ENCODE measurements around the gene CRYZL1.

Gene CRYZL1

DNA sequence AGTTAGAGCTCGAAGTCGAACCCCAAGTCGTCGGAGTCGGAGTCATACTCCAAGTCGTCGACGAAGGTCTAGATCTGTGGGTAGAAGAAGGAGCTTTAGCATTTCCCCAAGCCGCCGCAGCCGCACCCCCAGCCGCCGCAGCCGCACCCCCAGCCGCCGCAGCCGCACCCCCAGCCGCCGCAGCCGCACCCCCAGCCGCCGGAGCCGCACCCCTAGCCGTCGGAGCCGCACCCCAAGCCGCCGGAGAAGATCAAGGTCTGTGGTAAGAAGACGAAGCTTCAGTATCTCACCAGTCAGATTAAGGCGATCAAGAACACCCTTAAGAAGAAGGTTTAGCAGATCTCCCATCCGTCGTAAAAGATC lies 86.6 kb downstream of the CRYZL1 start:
- Histone ChIP-seq H3K9ac (ENCODE audit: low read depth, low read length) (no peak overlapping the region), H3K36me3 (ENCODE audit: insufficient read depth, low read length) (peaks cover 95% of the 10 kb centered on the region), H3K4me3 (ENCODE audit: low read length) (no peak overlapping the region), H3K27me3 (ENCODE audit: control insufficient read depth, insufficient read depth, low read length) (no peaks in the 10 kb centered on the region), H3K4me1 (ENCODE audit: control insufficient read depth, insufficient read depth, low read length) (no peaks in the 10 kb centered on the region), H3K4me2 (ENCODE audit: low read length) (no peak overlapping the region), H3K9me3 (replicated peaks; ENCODE audit: low read length) (no peaks in the 10 kb centered on the region)

DNA sequence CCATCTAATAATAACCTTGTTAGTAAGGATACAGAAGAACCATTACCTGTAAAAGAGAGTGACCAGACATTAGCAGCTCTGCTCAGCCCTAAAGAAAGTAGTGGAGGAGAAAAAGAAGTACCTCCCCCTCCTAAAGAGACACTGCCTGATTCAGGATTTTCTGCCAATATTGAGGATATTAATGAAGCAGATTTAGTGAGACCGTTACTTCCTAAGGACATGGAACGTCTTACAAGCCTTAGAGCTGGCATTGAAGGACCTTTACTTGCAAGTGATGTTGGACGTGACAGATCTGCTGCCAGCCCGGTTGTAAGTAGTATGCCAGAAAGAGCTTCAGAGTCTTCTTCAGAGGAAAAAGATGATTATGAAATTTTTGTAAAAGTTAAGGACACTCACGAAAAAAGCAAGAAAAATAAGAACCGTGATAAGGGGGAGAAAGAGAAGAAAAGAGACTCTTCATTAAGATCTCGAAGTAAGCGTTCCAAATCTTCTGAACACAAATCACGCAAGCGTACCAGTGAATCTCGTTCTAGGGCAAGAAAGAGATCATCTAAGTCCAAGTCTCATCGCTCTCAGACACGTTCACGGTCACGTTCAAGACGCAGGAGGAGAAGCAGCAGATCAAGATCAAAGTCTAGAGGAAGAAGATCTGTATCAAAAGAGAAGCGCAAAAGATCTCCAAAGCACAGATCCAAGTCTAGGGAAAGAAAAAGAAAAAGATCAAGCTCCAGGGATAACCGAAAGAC lies 87.1 kb downstream of the CRYZL1 start:
- H3K4me2 ChIP-seq (ENCODE audit: low read length) = no peak overlapping the region
- no peaks in the 10 kb centered on the region for H3K27me3 ChIP-seq (ENCODE audit: control insufficient read depth, insufficient read depth, low read length)
- no peaks in the 10 kb centered on the region for H3K9me3 ChIP-seq (replicated peaks; ENCODE audit: low read length)
- no peak overlapping the region for H3K4me3 ChIP-seq (ENCODE audit: low read length)
- no peaks in the 10 kb centered on the region for H3K4me1 ChIP-seq (ENCODE audit: control insufficient read depth, insufficient read depth, low read length)
- no peak overlapping the region for H3K9ac ChIP-seq (ENCODE audit: low read depth, low read length)
- H3K36me3 ChIP-seq (ENCODE audit: insufficient read depth, low read length) = peaks cover 95% of the 10 kb centered on the region

DNA sequence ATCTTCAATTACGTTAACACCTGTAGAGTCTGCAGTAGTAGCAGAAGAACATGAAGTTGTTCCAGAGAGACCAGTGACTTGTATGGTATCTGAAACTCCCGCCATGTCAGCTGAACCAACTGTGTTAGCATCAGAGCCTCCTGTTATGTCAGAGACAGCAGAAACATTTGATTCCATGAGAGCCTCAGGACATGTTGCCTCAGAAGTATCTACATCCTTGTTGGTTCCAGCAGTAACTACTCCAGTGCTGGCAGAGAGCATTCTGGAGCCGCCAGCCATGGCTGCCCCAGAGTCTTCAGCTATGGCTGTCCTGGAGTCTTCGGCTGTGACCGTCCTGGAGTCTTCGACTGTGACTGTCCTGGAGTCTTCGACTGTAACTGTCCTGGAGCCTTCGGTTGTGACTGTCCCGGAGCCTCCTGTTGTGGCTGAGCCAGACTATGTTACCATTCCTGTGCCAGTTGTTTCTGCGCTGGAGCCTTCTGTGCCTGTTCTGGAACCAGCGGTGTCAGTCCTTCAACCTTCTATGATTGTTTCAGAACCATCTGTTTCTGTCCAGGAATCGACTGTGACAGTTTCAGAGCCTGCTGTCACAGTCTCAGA lies 88.4 kb downstream of the CRYZL1 start:
- Histone ChIP-seq H3K4me1 (ENCODE audit: control insufficient read depth, insufficient read depth, low read length) (no peaks in the 10 kb centered on the region), H3K27me3 (ENCODE audit: control insufficient read depth, insufficient read depth, low read length) (no peaks in the 10 kb centered on the region), H3K9me3 (replicated peaks; ENCODE audit: low read length) (no peaks in the 10 kb centered on the region), H3K4me2 (ENCODE audit: low read length) (no peak overlapping the region), H3K9ac (ENCODE audit: low read depth, low read length) (no peak overlapping the region), H3K4me3 (ENCODE audit: low read length) (no peak overlapping the region), H3K36me3 (ENCODE audit: insufficient read depth, low read length) (peaks cover 94% of the 10 kb centered on the region)

DNA sequence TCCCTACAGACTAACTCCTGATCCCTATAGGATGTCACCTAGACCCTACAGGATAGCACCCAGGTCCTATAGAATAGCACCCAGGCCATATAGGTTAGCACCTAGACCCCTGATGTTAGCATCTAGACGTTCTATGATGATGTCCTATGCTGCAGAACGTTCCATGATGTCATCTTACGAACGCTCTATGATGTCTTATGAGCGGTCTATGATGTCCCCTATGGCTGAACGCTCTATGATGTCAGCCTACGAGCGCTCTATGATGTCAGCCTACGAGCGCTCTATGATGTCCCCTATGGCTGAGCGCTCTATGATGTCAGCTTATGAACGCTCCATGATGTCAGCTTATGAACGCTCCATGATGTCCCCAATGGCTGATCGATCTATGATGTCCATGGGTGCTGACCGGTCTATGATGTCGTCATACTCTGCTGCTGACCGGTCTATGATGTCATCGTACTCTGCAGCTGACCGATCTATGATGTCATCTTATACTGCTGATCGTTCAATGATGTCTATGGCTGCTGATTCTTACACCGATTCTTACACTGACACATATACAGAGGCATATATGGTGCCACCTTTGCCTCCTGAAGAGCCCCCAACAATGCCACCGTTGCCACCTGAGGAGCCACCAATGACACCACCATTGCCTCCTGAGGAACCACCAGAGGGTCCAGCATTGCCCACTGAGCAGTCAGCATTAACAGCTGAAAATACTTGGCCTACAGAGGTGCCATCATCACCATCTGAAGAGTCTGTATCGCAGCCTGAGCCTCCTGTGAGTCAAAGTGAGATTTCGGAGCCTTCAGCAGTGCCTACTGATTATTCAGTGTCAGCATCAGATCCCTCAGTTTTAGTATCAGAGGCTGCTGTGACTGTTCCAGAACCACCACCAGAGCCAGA lies 89.2 kb downstream of the CRYZL1 start:
- H3K4me1 ChIP-seq (ENCODE audit: control insufficient read depth, insufficient read depth, low read length) = no peaks in the 10 kb centered on the region
- H3K27me3 ChIP-seq (ENCODE audit: control insufficient read depth, insufficient read depth, low read length) = no peaks in the 10 kb centered on the region
- no peak overlapping the region for H3K9ac ChIP-seq (ENCODE audit: low read depth, low read length)
- H3K4me2 ChIP-seq (ENCODE audit: low read length) = no peak overlapping the region
- H3K36me3 ChIP-seq (ENCODE audit: insufficient read depth, low read length) = peaks cover 93% of the 10 kb centered on the region
- no peaks in the 10 kb centered on the region for H3K9me3 ChIP-seq (replicated peaks; ENCODE audit: low read length)
- no peak overlapping the region for H3K4me3 ChIP-seq (ENCODE audit: low read length)

DNA sequence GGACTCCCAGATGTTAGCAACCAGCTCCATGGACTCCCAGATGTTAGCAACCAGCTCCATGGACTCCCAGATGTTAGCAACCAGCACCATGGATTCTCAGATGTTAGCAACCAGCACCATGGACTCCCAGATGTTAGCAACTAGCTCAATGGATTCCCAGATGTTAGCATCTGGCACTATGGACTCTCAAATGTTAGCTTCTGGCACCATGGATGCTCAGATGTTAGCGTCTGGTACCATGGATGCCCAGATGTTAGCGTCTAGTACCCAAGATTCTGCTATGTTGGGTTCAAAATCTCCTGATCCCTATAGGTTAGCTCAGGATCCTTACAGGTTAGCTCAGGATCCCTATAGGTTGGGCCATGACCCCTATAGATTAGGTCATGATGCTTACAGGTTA lies 89.9 kb downstream of the CRYZL1 start:
- H3K4me3 ChIP-seq (ENCODE audit: low read length) = no peak overlapping the region
- H3K36me3 ChIP-seq (ENCODE audit: insufficient read depth, low read length) = peaks cover 89% of the 10 kb centered on the region
- H3K27me3 ChIP-seq (ENCODE audit: control insufficient read depth, insufficient read depth, low read length) = no peaks in the 10 kb centered on the region
- H3K4me1 ChIP-seq (ENCODE audit: control insufficient read depth, insufficient read depth, low read length) = no peaks in the 10 kb centered on the region
- H3K9me3 ChIP-seq (replicated peaks; ENCODE audit: low read length) = no peaks in the 10 kb centered on the region
- no peak overlapping the region for H3K9ac ChIP-seq (ENCODE audit: low read depth, low read length)
- no peak overlapping the region for H3K4me2 ChIP-seq (ENCODE audit: low read length)

DNA sequence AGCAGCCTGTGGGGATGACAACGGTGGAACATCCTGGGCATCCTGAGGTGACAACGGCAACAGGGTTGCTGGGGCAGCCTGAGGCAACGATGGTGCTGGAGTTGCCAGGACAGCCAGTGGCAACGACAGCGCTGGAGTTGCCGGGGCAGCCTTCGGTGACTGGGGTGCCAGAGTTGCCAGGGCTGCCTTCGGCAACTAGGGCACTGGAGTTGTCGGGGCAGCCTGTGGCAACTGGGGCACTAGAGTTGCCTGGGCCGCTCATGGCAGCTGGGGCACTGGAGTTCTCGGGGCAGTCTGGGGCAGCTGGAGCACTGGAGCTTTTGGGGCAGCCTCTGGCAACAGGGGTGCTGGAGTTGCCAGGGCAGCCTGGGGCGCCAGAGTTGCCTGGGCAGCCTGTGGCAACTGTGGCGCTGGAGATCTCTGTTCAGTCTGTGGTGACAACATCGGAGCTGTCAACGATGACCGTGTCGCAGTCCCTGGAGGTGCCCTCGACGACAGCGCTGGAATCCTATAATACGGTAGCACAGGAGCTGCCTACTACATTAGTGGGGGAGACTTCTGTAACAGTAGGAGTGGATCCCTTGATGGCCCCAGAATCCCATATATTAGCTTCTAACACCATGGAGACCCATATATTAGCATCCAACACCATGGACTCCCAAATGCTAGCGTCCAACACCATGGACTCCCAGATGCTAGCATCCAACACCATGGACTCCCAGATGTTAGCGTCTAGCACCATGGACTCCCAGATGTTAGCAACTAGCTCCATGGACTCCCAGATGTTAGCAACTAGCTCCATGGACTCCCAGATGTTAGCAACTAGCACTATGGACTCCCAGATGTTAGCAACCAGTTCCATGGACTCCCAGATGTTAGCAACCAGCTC lies 90.5 kb downstream of the CRYZL1 start:
- H3K4me2 ChIP-seq (ENCODE audit: low read length) = no peak overlapping the region
- H3K4me1 ChIP-seq (ENCODE audit: control insufficient read depth, insufficient read depth, low read length) = peaks cover 2% of the 10 kb centered on the region
- H3K36me3 ChIP-seq (ENCODE audit: insufficient read depth, low read length) = peaks cover 86% of the 10 kb centered on the region
- H3K27me3 ChIP-seq (ENCODE audit: control insufficient read depth, insufficient read depth, low read length) = no peaks in the 10 kb centered on the region
- no peak overlapping the region for H3K4me3 ChIP-seq (ENCODE audit: low read length)
- no peak overlapping the region for H3K9ac ChIP-seq (ENCODE audit: low read depth, low read length)
- no peaks in the 10 kb centered on the region for H3K9me3 ChIP-seq (replicated peaks; ENCODE audit: low read length)

DNA sequence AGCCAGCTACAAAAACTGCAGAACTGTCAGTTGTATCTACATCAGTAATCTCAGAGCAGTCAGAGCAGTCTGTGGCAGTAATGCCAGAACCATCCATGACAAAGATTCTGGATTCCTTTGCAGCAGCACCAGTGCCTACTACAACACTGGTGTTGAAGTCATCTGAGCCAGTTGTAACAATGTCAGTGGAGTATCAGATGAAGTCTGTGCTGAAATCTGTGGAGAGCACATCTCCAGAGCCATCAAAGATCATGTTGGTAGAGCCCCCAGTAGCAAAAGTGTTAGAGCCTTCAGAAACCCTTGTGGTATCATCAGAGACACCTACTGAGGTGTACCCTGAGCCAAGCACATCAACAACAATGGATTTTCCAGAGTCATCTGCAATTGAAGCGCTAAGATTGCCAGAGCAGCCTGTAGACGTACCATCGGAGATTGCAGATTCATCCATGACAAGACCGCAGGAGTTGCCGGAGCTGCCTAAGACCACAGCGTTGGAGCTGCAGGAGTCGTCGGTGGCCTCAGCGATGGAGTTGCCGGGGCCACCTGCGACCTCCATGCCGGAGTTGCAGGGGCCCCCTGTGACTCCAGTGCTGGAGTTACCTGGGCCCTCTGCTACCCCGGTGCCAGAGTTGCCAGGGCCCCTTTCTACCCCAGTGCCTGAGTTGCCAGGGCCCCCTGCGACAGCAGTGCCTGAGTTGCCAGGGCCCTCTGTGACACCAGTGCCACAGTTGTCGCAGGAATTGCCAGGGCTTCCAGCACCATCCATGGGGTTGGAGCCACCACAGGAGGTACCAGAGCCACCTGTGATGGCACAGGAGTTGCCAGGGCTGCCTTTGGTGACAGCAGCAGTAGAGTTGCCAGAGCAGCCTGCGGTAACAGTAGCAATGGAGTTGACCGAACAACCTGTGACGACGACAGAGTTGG lies 91.4 kb downstream of the CRYZL1 start:
- Histone ChIP-seq H3K4me3 (ENCODE audit: low read length) (no peak overlapping the region), H3K9me3 (replicated peaks; ENCODE audit: low read length) (no peaks in the 10 kb centered on the region), H3K4me2 (ENCODE audit: low read length) (no peak overlapping the region), H3K27me3 (ENCODE audit: control insufficient read depth, insufficient read depth, low read length) (no peaks in the 10 kb centered on the region), H3K4me1 (ENCODE audit: control insufficient read depth, insufficient read depth, low read length) (peaks cover 11% of the 10 kb centered on the region), H3K9ac (ENCODE audit: low read depth, low read length) (no peak overlapping the region), H3K36me3 (ENCODE audit: insufficient read depth, low read length) (peaks cover 77% of the 10 kb centered on the region)

DNA sequence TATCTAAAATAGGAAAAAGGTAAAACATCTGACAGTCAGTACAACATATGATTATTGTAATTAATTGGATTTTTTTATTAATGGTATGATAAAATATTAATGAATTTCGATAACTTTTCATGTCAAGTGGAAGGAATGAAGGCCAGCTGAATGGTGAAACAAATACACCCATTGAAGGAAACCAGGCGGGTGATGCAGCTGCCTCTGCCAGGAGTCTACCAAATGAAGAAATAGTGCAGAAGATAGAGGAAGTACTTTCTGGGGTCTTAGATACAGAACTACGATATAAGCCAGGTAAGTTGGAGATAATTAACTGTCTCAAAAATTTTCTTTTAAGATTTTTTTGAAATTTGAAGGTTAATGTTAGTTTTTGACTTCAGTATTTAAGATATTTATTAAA lies 95.5 kb downstream of the CRYZL1 start:
- H3K4me1 ChIP-seq (ENCODE audit: control insufficient read depth, insufficient read depth, low read length) = peaks cover 11% of the 10 kb centered on the region
- H3K27me3 ChIP-seq (ENCODE audit: control insufficient read depth, insufficient read depth, low read length) = no peaks in the 10 kb centered on the region
- peaks cover 38% of the 10 kb centered on the region for H3K36me3 ChIP-seq (ENCODE audit: insufficient read depth, low read length)
- H3K4me2 ChIP-seq (ENCODE audit: low read length) = peak overlapping the region; percentile 84
- H3K9ac ChIP-seq (ENCODE audit: low read depth, low read length) = peak overlapping the region; percentile 98
- no peaks in the 10 kb centered on the region for H3K9me3 ChIP-seq (replicated peaks; ENCODE audit: low read length)
- H3K4me3 ChIP-seq (ENCODE audit: low read length) = peak overlapping the region; percentile 7

DNA sequence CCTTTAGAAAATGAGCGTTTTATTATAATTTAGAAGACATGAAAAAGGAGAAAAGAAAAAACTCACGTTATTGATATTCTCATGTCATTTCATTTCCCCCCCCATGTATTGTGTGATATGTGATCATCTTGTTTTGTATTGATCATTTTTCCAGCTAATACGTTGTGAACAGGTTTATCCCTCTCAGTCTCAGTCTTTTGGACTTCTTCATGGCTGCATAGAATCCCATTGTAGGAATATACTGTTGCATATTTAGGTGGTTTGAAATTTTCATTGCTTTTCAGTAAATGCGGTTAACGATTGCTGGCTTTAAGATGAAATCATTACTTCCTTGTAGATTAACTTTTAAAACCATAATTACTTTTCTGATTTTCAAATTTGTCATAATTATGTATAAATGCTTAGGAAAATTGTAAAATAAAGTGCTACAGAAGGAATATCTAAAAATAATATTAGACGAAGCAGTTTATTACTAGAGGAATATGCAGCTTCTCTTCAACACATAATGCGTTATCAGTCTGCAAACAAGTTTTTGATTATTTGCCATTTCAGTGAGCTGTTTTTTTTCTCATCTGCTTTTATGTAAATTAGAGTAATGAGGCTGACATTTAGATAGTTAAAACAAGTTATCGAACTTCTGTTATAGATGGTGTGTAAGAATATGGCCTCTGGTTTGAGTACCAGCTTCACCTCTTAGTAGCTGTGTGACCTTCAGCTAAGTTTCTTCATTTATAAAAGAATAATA lies 96.9 kb downstream of the CRYZL1 start:
- Histone ChIP-seq H3K9ac (ENCODE audit: low read depth, low read length) (peak overlapping the region; percentile 98), H3K9me3 (replicated peaks; ENCODE audit: low read length) (no peaks in the 10 kb centered on the region), H3K27me3 (ENCODE audit: control insufficient read depth, insufficient read depth, low read length) (no peaks in the 10 kb centered on the region), H3K4me3 (ENCODE audit: low read length) (peak overlapping the region; percentile 81), H3K4me1 (ENCODE audit: control insufficient read depth, insufficient read depth, low read length) (peaks cover 21% of the 10 kb centered on the region), H3K4me2 (ENCODE audit: low read length) (peak overlapping the region; percentile 84), H3K36me3 (ENCODE audit: insufficient read depth, low read length) (peaks cover 23% of the 10 kb centered on the region)

Data from skeletal muscle satellite cell (primary cell).